M059J (cell line): ENCODE measurements around the gene LAMB1. TPM values are rescaled to one million over a fixed set of nuclear protein-coding genes. Genes with fewer than 3 reads are reported as not detected.
"Not testable (repeated sequence)": the region's sequence is repeated elsewhere in the genome, so short reads cannot be mapped to it uniquely, and the experiment has no call there.

Experiments
- DNase-seq: peaks from one replicate; pipeline ENCODE4 v3.0.0-alpha.2; 2012; ENCODE audit warnings: low read depth
- total RNA-seq: library from RNA; depleted of rRNA; stranded (reverse); fragments of >200 nt; shearing (Covaris generic); gene quantifications from 2 replicates; pipeline ENCODE4 v1.2.3, GENCODE V29; 2014; rRNA removed

Gene LAMB1
- total RNA-seq = 112 and 225 TPM in 2 replicates

DNA sequence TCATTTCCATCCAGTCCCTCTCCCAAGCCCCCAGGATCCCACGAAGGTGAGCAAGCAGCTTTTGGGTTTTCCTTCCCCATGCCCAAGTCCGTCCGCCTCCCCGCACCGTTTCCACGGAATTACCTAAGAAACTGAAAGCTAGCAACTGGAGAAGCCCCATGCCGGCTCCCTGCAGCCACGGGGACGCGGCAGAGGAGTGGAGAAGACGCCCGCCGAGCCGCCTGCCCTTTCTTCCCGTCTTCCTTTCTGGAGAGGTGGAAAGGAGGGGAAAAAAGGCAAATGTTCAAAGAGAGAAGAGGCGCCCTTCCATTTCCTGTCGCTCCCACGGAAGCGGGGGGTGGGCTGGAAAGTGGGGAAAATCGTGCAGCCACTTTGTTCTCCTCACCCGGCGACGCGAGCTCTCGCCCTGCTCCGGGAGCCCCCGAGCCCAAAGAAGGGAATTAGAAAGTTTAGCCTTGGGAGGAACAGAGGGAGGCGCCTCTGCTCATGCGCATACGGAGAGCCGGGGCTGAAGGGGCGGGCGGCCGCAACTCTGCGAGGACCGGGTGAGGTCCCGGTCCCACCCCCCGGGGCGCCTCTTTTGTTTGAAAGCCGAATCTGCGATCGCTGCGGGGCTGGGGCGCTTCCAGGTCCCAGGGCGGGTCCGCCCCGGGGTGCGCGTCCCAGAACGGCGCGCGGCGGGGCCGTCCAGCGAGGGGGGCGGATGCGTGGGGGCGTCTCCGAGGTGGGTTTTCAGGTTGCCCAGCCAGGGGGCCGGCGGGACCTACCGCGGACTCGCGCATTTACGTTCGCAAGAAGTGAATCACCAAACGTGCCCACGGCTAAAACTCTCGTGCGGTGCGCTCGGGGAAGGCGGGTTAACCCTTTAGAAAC, at the start of gene LAMB1:
Gene LAMB1 (minus strand): TSS at position 436 of the 873 bp plus-strand sequence. CDS start 276 bp downstream, at position 160.
- peak; percentile 85 for DNase-seq

DNA sequence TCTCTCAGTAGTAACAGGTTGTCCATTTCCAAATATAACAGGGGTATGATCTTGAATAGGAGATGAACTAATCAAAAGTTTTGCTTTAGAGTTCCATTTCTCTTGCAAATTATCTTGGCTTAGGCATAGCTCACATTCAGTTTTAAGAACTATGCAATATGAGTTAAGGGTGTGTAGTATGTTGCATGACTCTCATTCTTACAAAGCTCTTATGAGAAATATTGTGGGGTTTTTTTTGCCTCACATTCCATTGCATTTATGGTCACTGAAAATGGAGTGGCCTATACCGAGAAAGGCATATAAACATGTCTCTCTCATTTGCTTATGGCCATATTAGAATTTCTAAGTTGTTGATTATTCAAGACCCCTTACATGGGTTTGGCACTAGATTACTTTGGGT, 48.5 kb upstream of the LAMB1 start:
- DNase-seq = no peak

DNA sequence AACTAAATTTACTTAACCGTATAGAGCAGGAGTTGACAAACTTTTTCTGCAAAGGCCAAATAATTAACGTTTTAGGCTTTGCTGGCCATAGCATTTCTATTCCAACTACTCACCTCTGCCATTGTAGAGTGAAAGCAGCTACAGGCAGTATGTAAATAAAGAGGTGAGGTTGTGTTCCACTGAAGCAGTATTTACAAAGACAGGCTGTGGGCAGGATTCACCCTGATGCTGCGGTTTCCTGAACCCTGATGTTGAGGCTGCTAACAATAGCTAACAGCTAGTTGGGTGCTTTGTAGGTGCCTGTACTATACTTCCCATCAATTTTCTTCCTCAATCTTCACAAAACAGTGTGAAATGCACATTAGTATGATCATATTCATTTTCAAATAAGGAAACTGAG, 47.0 kb upstream of the LAMB1 start:
- DNase-seq = no peak

- DNase-seq = no peak
Observed at GRCh38 chr7:108048422-108048821, 45.5 kb upstream of the LAMB1 start.

DNA sequence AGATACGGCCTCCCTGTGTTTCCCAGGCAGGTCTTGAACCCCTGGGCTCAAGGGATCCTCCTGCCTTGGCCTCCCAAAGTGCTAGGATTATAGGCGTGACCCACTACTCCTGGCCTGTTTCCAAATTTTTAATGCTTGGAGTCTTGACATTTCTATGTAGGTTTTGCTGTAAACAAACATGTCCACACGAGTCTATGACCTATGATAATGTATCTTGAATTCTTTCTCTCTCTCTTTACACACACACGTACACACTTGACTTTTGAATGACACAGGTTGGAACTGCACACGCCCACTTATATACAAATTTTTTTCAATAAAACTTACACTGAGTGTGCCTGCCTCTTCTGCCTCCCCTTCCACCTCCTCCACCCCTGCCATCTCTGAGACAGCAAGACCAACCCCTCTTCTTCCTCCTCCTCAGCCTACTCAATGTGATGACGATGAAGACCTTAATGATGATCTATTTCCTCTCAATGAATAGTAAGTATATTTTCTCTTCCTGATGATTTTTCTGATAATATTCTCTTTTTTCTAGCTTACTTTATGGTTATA, 44.1 kb upstream of the LAMB1 start:
- no peak for DNase-seq

DNA sequence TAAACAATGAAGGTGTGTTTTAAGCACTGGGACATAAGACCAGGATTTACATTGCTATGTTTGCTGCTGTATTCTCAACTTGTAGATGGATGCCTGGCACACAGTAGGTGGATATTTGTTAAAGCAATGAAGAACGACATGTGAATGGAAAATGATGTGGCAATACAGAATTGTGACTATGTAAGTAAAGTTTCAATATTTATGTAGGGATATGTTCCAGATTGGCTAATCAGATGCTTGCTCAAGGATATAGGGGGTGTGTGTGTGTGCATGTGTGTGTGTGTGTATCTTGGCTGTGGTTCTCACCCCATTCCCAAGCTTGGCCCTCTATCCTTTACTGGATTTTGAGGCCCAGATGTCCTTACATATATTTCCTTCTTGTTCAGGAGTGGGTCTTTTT, 42.7 kb upstream of the LAMB1 start:
- DNase-seq = no peak

DNA sequence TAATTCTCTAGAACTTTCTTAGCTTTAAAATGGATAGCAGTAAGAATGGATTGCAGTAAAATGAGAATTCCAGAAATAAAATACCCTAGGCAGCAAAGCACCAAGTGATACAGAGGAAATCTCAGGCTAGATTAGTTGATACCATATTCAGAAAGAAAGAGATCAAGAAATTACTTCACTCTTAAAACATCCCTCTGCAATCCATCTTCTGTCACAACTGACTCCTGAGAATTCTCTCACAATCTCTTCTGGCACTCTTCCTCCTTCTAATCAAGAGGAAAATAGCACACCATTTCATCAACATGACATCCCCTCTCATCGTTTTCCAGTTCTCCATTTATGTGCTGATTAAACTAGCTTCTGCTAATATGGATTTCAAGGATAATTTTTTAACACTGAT, 42.2 kb upstream of the LAMB1 start:
- peak; percentile 31 for DNase-seq

GRCh38 chr7:108044345-108044744, 41.4 kb upstream of the LAMB1 start:
- no peak for DNase-seq

- no peak for DNase-seq
Observed at GRCh38 chr7:108038986-108039385, 36.0 kb upstream of the LAMB1 start.

- DNase-seq = no peak
Observed at GRCh38 chr7:108037741-108038140, 34.8 kb upstream of the LAMB1 start.

DNA sequence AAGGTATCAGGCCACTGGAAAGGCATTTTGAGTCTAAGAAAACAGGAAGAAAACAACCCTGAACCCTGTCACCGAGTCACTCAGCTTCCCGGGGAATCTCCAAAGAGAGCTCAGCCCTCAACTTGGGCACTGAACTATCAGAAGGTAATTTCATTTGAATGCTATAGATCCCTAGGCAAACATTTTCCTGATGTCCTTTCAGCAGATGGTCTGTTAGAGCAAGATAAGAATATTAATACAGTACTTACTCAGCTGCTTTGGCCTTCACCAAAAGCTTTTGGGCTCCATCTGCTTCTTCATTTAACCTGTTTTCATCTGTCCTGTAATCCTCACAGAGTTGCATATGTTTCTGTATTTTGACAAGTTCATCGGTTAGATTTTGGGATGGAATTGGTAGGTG, 34.2 kb upstream of the LAMB1 start:
- no peak for DNase-seq

DNA sequence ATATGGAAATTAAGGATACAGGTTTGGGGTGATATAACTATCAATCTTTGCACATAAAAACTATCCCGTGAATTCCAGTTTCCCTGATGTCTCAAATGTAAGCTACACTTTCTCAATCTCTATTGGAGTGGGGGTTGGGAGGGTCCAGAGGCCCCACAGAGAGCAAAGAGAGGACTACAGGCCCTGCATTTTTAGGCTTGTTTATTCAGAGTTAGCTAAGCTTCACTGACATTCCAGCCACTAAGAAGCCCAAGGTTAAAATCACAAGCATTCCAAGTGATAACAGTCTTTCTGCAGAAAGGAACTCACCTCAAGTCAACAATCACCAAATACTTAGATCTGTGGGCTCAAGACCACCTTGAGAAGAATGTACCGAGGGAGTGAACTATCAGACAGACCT, 31.6 kb upstream of the LAMB1 start:
- DNase-seq = no peak

DNA sequence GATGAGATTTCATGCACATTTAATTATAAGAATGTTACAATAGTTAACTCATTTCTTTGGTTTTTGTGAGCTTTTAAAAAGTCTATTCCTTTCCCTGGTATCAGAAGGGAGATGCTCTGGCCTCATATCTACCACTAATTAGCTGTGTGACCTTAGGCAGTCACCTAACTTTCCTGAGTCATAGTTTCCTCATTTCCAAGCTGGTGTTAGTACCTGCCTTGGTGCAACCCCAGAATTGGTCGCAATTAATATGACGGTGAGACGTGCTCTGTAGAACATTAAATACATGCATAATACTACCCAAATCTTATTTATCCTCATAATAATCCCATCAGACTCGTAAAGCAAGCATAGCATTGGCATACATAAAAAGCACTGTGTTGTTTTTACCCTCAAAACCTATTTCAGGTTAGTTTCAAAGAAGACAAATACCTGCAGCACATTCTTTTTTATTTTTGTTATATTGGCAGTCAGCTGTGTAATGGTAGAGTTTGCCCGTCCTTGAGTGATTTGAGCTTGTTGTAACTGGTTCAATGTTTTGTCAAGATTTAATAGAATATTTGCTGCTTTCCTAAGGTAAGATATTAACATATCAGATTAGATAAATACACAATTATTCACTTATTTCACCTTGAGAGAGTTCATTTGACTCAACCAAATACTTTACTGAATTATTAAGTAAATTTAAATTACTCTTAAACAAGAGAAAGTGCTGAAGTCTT, 31.0 kb upstream of the LAMB1 start:
- no peak for DNase-seq

DNA sequence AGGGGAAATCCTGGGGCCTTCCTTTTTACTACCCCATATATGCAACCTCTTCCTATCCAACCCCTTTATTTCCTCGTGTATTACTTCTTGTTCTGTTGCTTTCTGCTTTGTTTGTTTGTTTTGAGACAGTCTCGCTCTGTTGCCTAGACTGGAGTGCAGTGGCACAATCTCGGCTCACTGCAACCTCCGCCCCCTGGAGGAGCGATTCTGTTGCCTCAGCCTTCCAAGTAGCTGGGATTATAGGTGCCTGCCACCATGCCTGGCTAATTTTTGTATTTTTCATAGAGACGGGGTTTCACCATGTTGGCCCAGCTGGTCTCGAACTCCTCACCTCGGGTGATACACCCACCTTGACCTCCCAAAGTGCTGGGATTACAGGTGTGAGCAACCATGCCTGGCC, 30.3 kb upstream of the LAMB1 start:
- DNase-seq = not testable (repeated sequence)

DNA sequence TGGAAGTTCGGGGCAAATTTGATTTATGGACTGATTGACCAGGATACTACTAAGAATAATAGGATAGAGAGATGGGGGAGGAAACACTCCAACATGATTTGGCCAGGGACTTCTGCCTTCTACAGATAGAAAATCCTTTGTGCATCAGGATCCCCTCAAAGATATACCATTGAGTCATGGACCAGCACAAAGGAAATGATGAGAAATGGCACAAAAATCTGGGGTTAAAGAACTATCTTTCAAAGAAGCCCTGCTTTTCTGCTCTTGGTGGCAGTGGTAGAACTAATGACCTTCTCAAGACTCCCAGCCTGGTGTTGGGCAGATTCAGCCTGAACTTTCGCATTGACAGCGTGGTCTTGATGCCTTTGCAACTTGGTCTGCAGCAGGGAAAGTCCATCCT, 27.6 kb upstream of the LAMB1 start:
- peak; percentile 73 for DNase-seq

- DNase-seq = no peak
Observed at GRCh38 chr7:108029034-108029433, 26.1 kb upstream of the LAMB1 start.

GRCh38 chr7:108028111-108028510, 25.1 kb upstream of the LAMB1 start:
- no peak for DNase-seq

DNA sequence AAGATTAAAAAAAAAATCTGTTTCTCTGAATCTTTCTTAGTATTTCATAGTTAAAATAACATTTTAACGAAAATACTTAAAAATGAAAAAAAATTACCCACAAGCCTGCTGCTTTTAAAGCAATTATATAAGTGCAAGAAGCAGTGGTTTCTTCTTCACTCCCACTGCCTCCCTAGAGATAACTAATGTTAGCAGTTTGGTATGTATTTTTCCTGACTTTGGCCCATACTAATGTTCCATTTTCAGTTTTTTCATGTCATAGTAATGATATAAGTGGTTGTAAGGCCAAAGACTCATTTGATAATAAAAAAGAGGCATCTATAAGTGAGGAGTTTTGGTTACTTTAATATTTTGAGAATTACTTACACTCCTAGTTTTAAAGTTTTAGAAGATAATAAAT, 24.3 kb upstream of the LAMB1 start:
- DNase-seq = no peak

DNA sequence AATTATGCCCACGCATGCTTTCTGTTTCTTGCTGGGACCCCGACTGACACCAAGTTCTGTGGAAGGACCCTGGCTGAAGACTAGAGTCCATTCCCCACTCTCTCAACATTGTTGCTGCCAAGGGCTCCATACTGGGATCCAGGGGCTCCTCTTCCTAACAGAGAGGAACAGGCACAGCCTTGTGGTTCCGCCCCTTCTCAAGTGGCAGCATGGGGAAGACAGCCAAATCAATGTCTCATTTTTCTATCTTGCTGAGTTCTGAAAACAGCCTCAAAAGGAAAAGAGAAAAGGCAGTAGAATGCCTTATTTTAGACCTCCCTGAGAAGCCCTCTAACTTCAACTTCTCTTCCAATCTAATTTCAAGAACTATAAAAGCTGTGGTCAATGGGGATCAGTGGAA, 23.7 kb upstream of the LAMB1 start:
- DNase-seq = peak; percentile 33

DNA sequence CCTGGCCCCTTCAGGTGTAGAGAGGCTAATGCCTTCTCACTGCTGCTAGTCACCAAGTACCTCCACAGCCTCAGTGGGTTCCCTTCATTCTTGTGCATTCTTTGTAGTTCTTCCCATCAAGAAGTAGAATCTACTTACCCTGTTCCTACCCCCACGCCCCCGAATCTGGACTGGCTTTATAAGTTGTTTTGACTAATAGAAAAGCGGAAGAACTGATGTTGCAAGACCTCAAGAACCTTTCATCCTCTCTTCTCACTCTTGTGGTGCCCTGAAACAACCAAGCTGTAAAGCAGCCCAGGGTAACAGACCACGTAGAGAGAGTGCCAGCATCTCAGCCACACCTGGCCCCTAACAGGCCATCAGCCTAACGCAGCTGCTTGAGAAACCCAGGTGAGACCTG, 23.2 kb upstream of the LAMB1 start:
- DNase-seq = no peak

DNA sequence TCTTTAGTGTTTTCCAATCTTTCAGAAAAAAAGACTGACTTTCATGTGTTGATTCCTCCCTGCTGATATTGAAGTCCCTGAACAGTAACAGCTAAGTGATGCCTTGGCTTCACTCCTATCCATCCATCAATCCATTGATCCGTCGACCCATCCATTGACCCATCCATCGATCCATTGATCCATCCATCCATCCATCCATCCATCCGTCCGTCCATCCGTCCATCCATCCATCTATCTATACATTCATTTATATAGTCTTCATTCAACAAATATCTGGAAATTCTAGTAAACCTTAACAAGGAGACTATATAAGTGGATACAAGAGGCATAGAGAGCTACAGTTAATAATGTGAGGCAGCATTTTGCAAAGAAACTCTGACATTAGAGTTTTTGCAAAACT, 21.6 kb upstream of the LAMB1 start:
- DNase-seq = no peak

GRCh38 chr7:108020585-108020984, 17.6 kb upstream of the LAMB1 start:
- no peak for DNase-seq

DNA sequence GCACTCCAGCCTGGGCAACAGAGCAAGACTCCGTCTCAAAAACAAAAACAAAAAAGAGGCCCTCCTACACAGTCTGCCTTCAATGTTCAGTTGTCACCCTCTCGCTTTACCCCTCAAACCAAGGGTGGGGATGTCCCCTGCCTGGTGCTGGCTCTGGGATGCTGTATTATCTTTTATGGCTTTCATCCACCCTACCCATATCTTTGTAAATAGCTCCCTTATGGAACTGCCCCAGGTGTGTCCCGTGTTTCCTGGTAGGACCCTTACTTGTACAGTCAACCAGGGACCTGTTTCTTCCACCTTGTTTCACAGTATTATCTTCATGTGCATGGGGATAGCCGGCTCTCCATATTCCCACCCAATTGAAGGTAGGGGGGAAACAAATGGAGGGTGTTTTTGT, 15.7 kb upstream of the LAMB1 start:
- no peak for DNase-seq
